ENCODE data around the gene C10orf105.

- TF ChIP-seq EZH2 (IDR thresholded peaks at IDR 0.05) (no peak), POLR2AphosphoS5 (IDR thresholded peaks at IDR 0.05; ENCODE audit: borderline replicate concordance, low read depth, low read length) (no peak), FOXP2 (optimal IDR thresholded peaks at IDR 0.05; ENCODE audit: control extremely low read depth, extremely low read length, insufficient read depth) (no peak)
Observed at GRCh38 chr10:71746344-71747037, 26.9 kb upstream of the C10orf105 start.

Data from SK-N-MC (cell line).